HepG2 (cell line): ENCODE results near the gene RTEL1. TPM values are rescaled to one million over a fixed set of nuclear protein-coding genes. Genes with fewer than 3 reads are reported as not detected.
A peak's percentile ranks its signal among the peaks of the same experiment; 100 is the strongest.

ENCODE experiments used
- AGO2 ChIP-seq: fragments of 200-400 bp; formaldehyde crosslinking; optimal IDR thresholded peaks from 2 replicates; pipeline ENCODE3; 2017; ENCODE audit warnings: mild to moderate bottlenecking, low read depth, low read length, moderate library complexity
- BCL3 ChIP-seq: sonication (generic); formaldehyde crosslinking; IDR thresholded peaks from 2 replicates; pipeline ENCODE4 v1.5.1; 2020; ENCODE audit warnings: mild to moderate bottlenecking, missing genetic modification reagents, moderate library complexity
- DMTF1 ChIP-seq: sonication (generic); formaldehyde crosslinking; IDR thresholded peaks from 2 replicates; pipeline ENCODE4 v1.4.0; 2020; ENCODE audit warnings: mild to moderate bottlenecking, missing genetic modification reagents
- EEA1 ChIP-seq: sonication (generic); formaldehyde crosslinking; IDR thresholded peaks from 2 replicates; pipeline ENCODE4 v1.5.1; 2020; ENCODE audit warnings: mild to moderate bottlenecking, missing genetic modification reagents, borderline replicate concordance
- HIC2 ChIP-seq: sonication (generic); formaldehyde crosslinking; IDR thresholded peaks from 2 replicates; pipeline ENCODE4 v1.9.0; 2022; ENCODE audit warnings: low read depth, missing genetic modification reagents
- HNRNPL ChIP-seq: fragments of 200-400 bp; formaldehyde crosslinking; IDR thresholded peaks from 2 replicates; pipeline ENCODE4 v1.6.1; 2017; ENCODE audit warnings: mild to moderate bottlenecking, low read depth, low read length
- KLF13 ChIP-seq: sonication (generic); formaldehyde crosslinking; IDR thresholded peaks from 2 replicates; pipeline ENCODE4 v1.4.0; 2020; ENCODE audit warnings: mild to moderate bottlenecking, missing genetic modification reagents
- MTERF4 ChIP-seq: sonication (generic); formaldehyde crosslinking; IDR thresholded peaks from 2 replicates; pipeline ENCODE4 v1.8.0; 2023; ENCODE audit warnings: mild to moderate bottlenecking, missing genetic modification reagents
- MXD4 ChIP-seq: IDR thresholded peaks from 2 replicates; pipeline ENCODE4 v1.6.1; 2016; ENCODE audit warnings: mild to moderate bottlenecking, missing biosample characterization, missing genetic modification reagents
- MXI1 ChIP-seq: IDR thresholded peaks from 3 replicates; pipeline ENCODE4 v1.6.1; 2012; ENCODE audit warnings: low read depth, low read length, inconsistent platforms, borderline replicate concordance
- PCBP1 ChIP-seq: fragments of 200-400 bp; formaldehyde crosslinking; IDR thresholded peaks from 2 replicates; pipeline ENCODE4 v1.6.1; 2017; ENCODE audit warnings: mild to moderate bottlenecking, low read depth, low read length, borderline replicate concordance
- RXRA ChIP-seq: sonication (generic); formaldehyde crosslinking; IDR thresholded peaks from 2 replicates; pipeline ENCODE4 v1.5.1; 2020; ENCODE audit warnings: missing genetic modification reagents
- SIX4 ChIP-seq: sonication (generic); formaldehyde crosslinking; IDR thresholded peaks from 2 replicates; pipeline ENCODE4 v1.4.0; 2020; ENCODE audit warnings: missing genetic modification reagents
- SRY ChIP-seq: sonication (generic); formaldehyde crosslinking; IDR thresholded peaks from 2 replicates; pipeline ENCODE4 v1.8.0; 2022; ENCODE audit warnings: mild to moderate bottlenecking, missing genetic modification reagents
- ZNF383 ChIP-seq: sonication (generic); formaldehyde crosslinking; IDR thresholded peaks from 2 replicates; pipeline ENCODE4 v1.4.0; 2020; ENCODE audit warnings: missing genetic modification reagents, mild to moderate bottlenecking, borderline replicate concordance
- ZNF547 ChIP-seq: sonication (generic); formaldehyde crosslinking; IDR thresholded peaks from 2 replicates; pipeline ENCODE4 v1.5.1; 2020; ENCODE audit warnings: mild to moderate bottlenecking, missing genetic modification reagents
- ZNF563 ChIP-seq: sonication (generic); formaldehyde crosslinking; IDR thresholded peaks from 2 replicates; pipeline ENCODE4 v1.8.0; 2022; ENCODE audit warnings: mild to moderate bottlenecking, moderate library complexity, missing genetic modification reagents
- ZNF740 ChIP-seq: sonication (generic); formaldehyde crosslinking; IDR thresholded peaks from 2 replicates; pipeline ENCODE4 v1.4.0; 2020; ENCODE audit warnings: missing genetic modification reagents
- polyA plus RNA-seq, 8 experiments: library from polyadenylated mRNA; depleted of rRNA in 3 of 8; stranded (reverse) in 7 of 8; unstranded in 1 of 8; fragments of >200 nt; fragmentation: Illumina TruSeq in 4 of 8; extraction: Trizol in 4 of 8; gene quantifications; 2 replicates each; pipeline versions ENCODE4 v1.2.1 to v1.2.3, GENCODE V29; 2011 to 2016; ENCODE audit warnings: low read depth in 4 of 8, missing spikeins in 1 of 8, mixed read lengths in 1 of 8; ENCODE audit not compliant: insufficient read depth in 1 of 8
- total RNA-seq, 5 experiments: library from RNA; depleted of rRNA; stranded (reverse); fragments of >200 nt; fragmentation: Illumina TruSeq; extraction: Trizol; gene quantifications; 2 replicates each; pipeline ENCODE4 v1.2.3, GENCODE V29; 2016; ENCODE audit warnings: low read depth in 1 of 5

The RTEL1 gene
- total and polyA plus RNA-seq, 2 of the 13 experiments (the other 11 are each of a cell fraction or from before 2014, with no cell fraction given): 21.8 to 36.4 TPM

GRCh38 chr20:63642527-63643247, 15.4 kb upstream of the RTEL1 start (continued):
- TF ChIP-seq KLF13 (0 out of 2 replicates have a peak, but pooled peaks have one; percentile 58), BCL3 (CRISPR knock-in tag) (0 out of 2 replicates have a peak, but pooled peaks have one; percentile 8), HNRNPL (0 out of 2 replicates have a peak, but pooled peaks have one; percentile 48), AGO2 (peak; percentile 69), MTERF4 (CRISPR knock-in tag) (0 out of 2 replicates have a peak, but pooled peaks have one; percentile 13), SRY (CRISPR knock-in tag) (0 out of 2 replicates have a peak, but pooled peaks have one; percentile 5), ZNF563 (CRISPR knock-in tag) (0 out of 2 replicates have a peak, but pooled peaks have one; percentile 46), PCBP1 (0 out of 2 replicates have a peak, but pooled peaks have one; percentile 48), MXI1 (no peak), RXRA (CRISPR knock-in tag) (peak; percentile 5; the same call in 1 of the 2 replicates), DMTF1 (no peak), EEA1 (CRISPR knock-in tag) (0 out of 2 replicates have a peak, but pooled peaks have one; percentile 22), ZNF547 (CRISPR knock-in tag) (peak; percentile 60; the same call in 1 of the 2 replicates), HIC2 (peak; percentile 17; the same call in 1 of the 2 replicates), ZNF740 (CRISPR knock-in tag) (peak; percentile 20; the same call in 1 of the 2 replicates), SIX4 (CRISPR knock-in tag) (no peak), MXD4 (CRISPR knock-in tag) (no peak; the same call in 1 of the 2 replicates), ZNF383 (no peak)
